ENCODE data around the gene MAML3.

Gene MAML3

DNA sequence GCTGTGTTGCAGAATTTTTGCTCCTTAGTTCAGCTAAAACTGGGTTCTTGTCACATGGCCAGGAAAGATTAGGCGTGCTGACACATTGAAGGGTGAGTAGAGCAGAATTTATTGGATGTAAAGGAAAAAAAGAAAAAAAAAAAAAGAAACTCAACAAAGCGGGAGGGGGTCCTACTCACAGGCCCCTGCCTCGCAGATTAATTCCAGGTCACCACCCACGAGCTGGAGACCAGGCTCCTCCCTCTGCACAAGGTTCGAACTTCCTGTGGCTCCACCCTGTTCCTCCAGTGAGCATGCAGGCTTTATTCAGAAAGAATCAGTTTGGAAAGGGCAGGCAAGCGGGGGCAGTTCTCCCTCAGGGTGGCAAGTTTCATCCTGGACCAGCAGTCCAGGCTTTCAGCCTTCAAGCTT is 471.2 kb downstream of the MAML3 start:
- Histone ChIP-seq H3K4me2 (ENCODE audit: insufficient read depth, low read length, poor library complexity, severe bottlenecking) (no peak overlapping the region), H3K23ac (ENCODE audit: low read depth, low read length, poor library complexity) (no peak overlapping the region), H2BK120ac (ENCODE audit: low read depth, low read length) (no peak overlapping the region), H3K27me3 (ENCODE audit: control insufficient read depth in 3 of 3, insufficient read depth in 3 of 3, low read depth in 1 of 3, low read length in 3 of 3) (no peaks in the 10 kb centered on the region), H2BK15ac (ENCODE audit: low read length) (no peak overlapping the region), H3K4ac (ENCODE audit: low read length) (no peak overlapping the region), H3K4me1 (ENCODE audit: control insufficient read depth in 2 of 2, insufficient read depth in 1 of 2, low read depth in 1 of 2, low read length in 2 of 2) (peaks cover 2 to 13% of the 10 kb centered on the region in 2 donors), H3K9me3 (replicated peaks in 1 of 2; ENCODE audit: control insufficient read depth in 2 of 2, insufficient read depth in 1 of 2, low read depth in 1 of 2, low read length in 2 of 2) (peaks cover 2 to 33% of the 10 kb centered on the region in 2 donors), H2BK12ac (ENCODE audit: low read length) (no peak overlapping the region), H3K36me3 (replicated peaks in 1 of 2; ENCODE audit: control insufficient read depth in 2 of 2, insufficient read depth in 2 of 2, low read length in 2 of 2) (peaks cover 0 to 41% of the 10 kb centered on the region in 2 donors), H3K4me3 (ENCODE audit: low read length in 2 of 2) (no peak overlapping the region), H3K9ac (ENCODE audit: low read depth, low read length, poor library complexity) (no peak overlapping the region), H4K8ac (ENCODE audit: low read depth, low read length) (no peak overlapping the region), H3K14ac (ENCODE audit: low read length) (no peak overlapping the region), H2AK5ac (ENCODE audit: low read depth, low read length) (no peak overlapping the region), H2BK5ac (ENCODE audit: low read length) (no peak overlapping the region), H3K79me1 (ENCODE audit: low read depth, low read length) (no peaks in the 10 kb centered on the region), H4K91ac (ENCODE audit: low read depth, low read length, poor library complexity) (no peak overlapping the region), H2AFZ (ENCODE audit: low read length) (peak overlapping the region; percentile 62), H3K18ac (ENCODE audit: low read length) (no peak overlapping the region), H3K27ac (replicated peaks; ENCODE audit: low read length) (no peak overlapping the region)
- DNase-seq (ENCODE audit: low spot score): no peak
- WGBS, 2 donors (ENCODE audit: extremely low coverage in 2 of 2, insufficient read length in 2 of 2, insufficient replicate concordance in 1 of 2): no CpG with 5 or more reads among the region's 6 CpGs

GRCh38 chr4:139682309-139682708 is 471.7 kb downstream of the MAML3 start:
- Histone ChIP-seq H3K27me3 (ENCODE audit: control insufficient read depth in 3 of 3, insufficient read depth in 3 of 3, low read depth in 1 of 3, low read length in 3 of 3) (no peaks in the 10 kb centered on the region), H3K23ac (ENCODE audit: low read depth, low read length, poor library complexity) (no peak overlapping the region), H3K79me1 (ENCODE audit: low read depth, low read length) (no peaks in the 10 kb centered on the region), H2BK12ac (ENCODE audit: low read length) (no peak overlapping the region), H3K36me3 (replicated peaks in 1 of 2; ENCODE audit: control insufficient read depth in 2 of 2, insufficient read depth in 2 of 2, low read length in 2 of 2) (peaks cover 0 to 38% of the 10 kb centered on the region in 2 donors), H2BK5ac (ENCODE audit: low read length) (no peak overlapping the region), H2AK5ac (ENCODE audit: low read depth, low read length) (no peak overlapping the region), H3K4me2 (ENCODE audit: insufficient read depth, low read length, poor library complexity, severe bottlenecking) (no peak overlapping the region), H4K8ac (ENCODE audit: low read depth, low read length) (no peak overlapping the region), H3K18ac (ENCODE audit: low read length) (no peak overlapping the region), H2BK15ac (ENCODE audit: low read length) (no peak overlapping the region), H2AFZ (ENCODE audit: low read length) (no peak overlapping the region), H3K4ac (ENCODE audit: low read length) (no peak overlapping the region), H3K27ac (replicated peaks; ENCODE audit: low read length) (no peak overlapping the region), H2BK120ac (ENCODE audit: low read depth, low read length) (no peak overlapping the region), H3K14ac (ENCODE audit: low read length) (no peak overlapping the region), H3K4me3 (ENCODE audit: low read length in 2 of 2) (no peak overlapping the region), H3K4me1 (ENCODE audit: control insufficient read depth in 2 of 2, insufficient read depth in 1 of 2, low read depth in 1 of 2, low read length in 2 of 2) (peaks cover 2 to 13% of the 10 kb centered on the region in 2 donors), H3K9me3 (replicated peaks in 1 of 2; ENCODE audit: control insufficient read depth in 2 of 2, insufficient read depth in 1 of 2, low read depth in 1 of 2, low read length in 2 of 2) (peaks cover 2 to 34% of the 10 kb centered on the region in 2 donors), H3K9ac (ENCODE audit: low read depth, low read length, poor library complexity) (no peak overlapping the region), H4K91ac (ENCODE audit: low read depth, low read length, poor library complexity) (no peak overlapping the region)
- no CpG with 5 or more reads among the region's 2 CpGs for WGBS, 2 donors (ENCODE audit: extremely low coverage in 2 of 2, insufficient read length in 2 of 2, insufficient replicate concordance in 1 of 2)
- no peak for DNase-seq (ENCODE audit: low spot score)

- Histone ChIP-seq H3K4me1 (ENCODE audit: control insufficient read depth in 2 of 2, insufficient read depth in 1 of 2, low read depth in 1 of 2, low read length in 2 of 2) (no peaks in the 10 kb centered on the region), H4K8ac (ENCODE audit: low read depth, low read length) (no peak overlapping the region), H4K91ac (ENCODE audit: low read depth, low read length, poor library complexity) (no peak overlapping the region), H2BK120ac (ENCODE audit: low read depth, low read length) (no peak overlapping the region), H3K36me3 (replicated peaks in 1 of 2; ENCODE audit: control insufficient read depth in 2 of 2, insufficient read depth in 2 of 2, low read length in 2 of 2) (peaks cover 0 to 24% of the 10 kb centered on the region in 2 donors), H3K9ac (ENCODE audit: low read depth, low read length, poor library complexity) (no peak overlapping the region), H3K14ac (ENCODE audit: low read length) (no peak overlapping the region), H3K4me2 (ENCODE audit: insufficient read depth, low read length, poor library complexity, severe bottlenecking) (no peak overlapping the region), H2AFZ (ENCODE audit: low read length) (no peak overlapping the region), H3K23ac (ENCODE audit: low read depth, low read length, poor library complexity) (no peak overlapping the region), H3K27ac (replicated peaks; ENCODE audit: low read length) (no peak overlapping the region), H2BK15ac (ENCODE audit: low read length) (no peak overlapping the region), H3K27me3 (ENCODE audit: control insufficient read depth in 3 of 3, insufficient read depth in 3 of 3, low read depth in 1 of 3, low read length in 3 of 3) (no peaks in the 10 kb centered on the region), H2BK5ac (ENCODE audit: low read length) (no peak overlapping the region), H2BK12ac (ENCODE audit: low read length) (no peak overlapping the region), H3K79me1 (ENCODE audit: low read depth, low read length) (no peaks in the 10 kb centered on the region), H3K18ac (ENCODE audit: low read length) (no peak overlapping the region), H3K4me3 (ENCODE audit: low read length in 2 of 2) (no peak overlapping the region), H3K9me3 (replicated peaks in 1 of 2; ENCODE audit: control insufficient read depth in 2 of 2, insufficient read depth in 1 of 2, low read depth in 1 of 2, low read length in 2 of 2) (peaks cover 0 to 13% of the 10 kb centered on the region in 2 donors), H3K4ac (ENCODE audit: low read length) (no peak overlapping the region), H2AK5ac (ENCODE audit: low read depth, low read length) (no peak overlapping the region)
- no peak for DNase-seq (ENCODE audit: low spot score)
- WGBS, 2 donors (ENCODE audit: extremely low coverage in 2 of 2, insufficient read length in 2 of 2, insufficient replicate concordance in 1 of 2): no CpG with 5 or more reads among the region's 4 CpGs
Observed at GRCh38 chr4:139676913-139677585, 476.9 kb downstream of the MAML3 start.

GRCh38 chr4:139676365-139676764 is 477.6 kb downstream of the MAML3 start:
- Histone ChIP-seq H2BK15ac (ENCODE audit: low read length) (no peak overlapping the region), H3K4me1 (ENCODE audit: control insufficient read depth in 2 of 2, insufficient read depth in 1 of 2, low read depth in 1 of 2, low read length in 2 of 2) (no peaks in the 10 kb centered on the region), H4K91ac (ENCODE audit: low read depth, low read length, poor library complexity) (no peak overlapping the region), H3K4ac (ENCODE audit: low read length) (no peak overlapping the region), H3K27me3 (ENCODE audit: control insufficient read depth in 3 of 3, insufficient read depth in 3 of 3, low read depth in 1 of 3, low read length in 3 of 3) (no peaks in the 10 kb centered on the region), H3K18ac (ENCODE audit: low read length) (no peak overlapping the region), H3K14ac (ENCODE audit: low read length) (no peak overlapping the region), H3K79me1 (ENCODE audit: low read depth, low read length) (no peaks in the 10 kb centered on the region), H3K9me3 (replicated peaks in 1 of 2; ENCODE audit: control insufficient read depth in 2 of 2, insufficient read depth in 1 of 2, low read depth in 1 of 2, low read length in 2 of 2) (peaks cover 0 to 13% of the 10 kb centered on the region in 2 donors), H4K8ac (ENCODE audit: low read depth, low read length) (no peak overlapping the region), H3K23ac (ENCODE audit: low read depth, low read length, poor library complexity) (no peak overlapping the region), H2AK5ac (ENCODE audit: low read depth, low read length) (no peak overlapping the region), H3K27ac (replicated peaks; ENCODE audit: low read length) (no peak overlapping the region), H2AFZ (ENCODE audit: low read length) (no peak overlapping the region), H2BK12ac (ENCODE audit: low read length) (no peak overlapping the region), H2BK5ac (ENCODE audit: low read length) (no peak overlapping the region), H3K9ac (ENCODE audit: low read depth, low read length, poor library complexity) (no peak overlapping the region), H3K4me2 (ENCODE audit: insufficient read depth, low read length, poor library complexity, severe bottlenecking) (no peak overlapping the region), H3K36me3 (replicated peaks in 1 of 2; ENCODE audit: control insufficient read depth in 2 of 2, insufficient read depth in 2 of 2, low read length in 2 of 2) (peaks cover 0 to 27% of the 10 kb centered on the region in 2 donors), H3K4me3 (ENCODE audit: low read length in 2 of 2) (no peak overlapping the region), H2BK120ac (ENCODE audit: low read depth, low read length) (no peak overlapping the region)
- DNase-seq (ENCODE audit: low spot score): no peak
- WGBS, 2 donors (ENCODE audit: extremely low coverage in 2 of 2, insufficient read length in 2 of 2, insufficient replicate concordance in 1 of 2): no CpG with 5 or more reads among the region's 2 CpGs
